Glutamatergic neuron (in vitro differentiated cells): Measurements from ENCODE around the gene FLT3. TPM values are rescaled to one million over a fixed set of nuclear protein-coding genes. Genes with fewer than 3 reads are reported as not detected.
"Not testable (repeated sequence)": the region's sequence is repeated elsewhere in the genome, so short reads cannot be mapped to it uniquely, and the experiment has no call there.

Source experiments
- DNase-seq: peaks from one replicate; pipeline ENCODE4 v3.0.0; 2022
- H3K27ac Mint-ChIP-seq: one replicate; pipeline ENCODE4 v1.8.0; 2020; ENCODE audit warnings: mild to moderate bottlenecking, mixed read lengths, inconsistent platforms; ENCODE audit not compliant: unreplicated experiment
- H3K27me3 Mint-ChIP-seq: one replicate; pipeline ENCODE4 v1.8.0; 2020; ENCODE audit warnings: mild to moderate bottlenecking, moderate library complexity, mixed read lengths, inconsistent platforms; ENCODE audit not compliant: unreplicated experiment
- H3K36me3 Mint-ChIP-seq: one replicate; pipeline ENCODE4 v1.8.0; 2020; ENCODE audit warnings: mild to moderate bottlenecking, mixed read lengths, inconsistent platforms; ENCODE audit not compliant: unreplicated experiment
- H3K4me1 Mint-ChIP-seq: one replicate; pipeline ENCODE4 v1.8.0; 2020; ENCODE audit warnings: mild to moderate bottlenecking, low read depth, mixed read lengths, inconsistent platforms; ENCODE audit not compliant: unreplicated experiment
- H3K4me3 Mint-ChIP-seq: one replicate; pipeline ENCODE4 v1.8.0; 2020; ENCODE audit warnings: mild to moderate bottlenecking, mixed read lengths, inconsistent platforms; ENCODE audit not compliant: unreplicated experiment
- H3K9me3 Mint-ChIP-seq: one replicate; pipeline ENCODE4 v1.8.0; 2020; ENCODE audit warnings: mild to moderate bottlenecking, moderate library complexity, mixed read lengths, inconsistent platforms; ENCODE audit not compliant: unreplicated experiment
- total RNA-seq: library from RNA; stranded (reverse); fragmentation: NEBNext Ultra II Directional; extraction: Animal tissue kit (Norgen Biotek cat#: 25700); gene quantifications from one replicate; pipeline ENCODE4 v1.2.1, GENCODE V29; 2021; ENCODE audit not compliant: unreplicated experiment
- TF ChIP-seq, protein P1 (sequence below): fragments of 200-600 bp; sonication (generic); IDR thresholded peaks from one replicate; pipeline ENCODE4 v1.5.0; 2021; ENCODE audit not compliant: partially characterized antibody, unreplicated experiment

Gene FLT3
- total RNA-seq, 1 donor from 2014 or later: not detected

DNA sequence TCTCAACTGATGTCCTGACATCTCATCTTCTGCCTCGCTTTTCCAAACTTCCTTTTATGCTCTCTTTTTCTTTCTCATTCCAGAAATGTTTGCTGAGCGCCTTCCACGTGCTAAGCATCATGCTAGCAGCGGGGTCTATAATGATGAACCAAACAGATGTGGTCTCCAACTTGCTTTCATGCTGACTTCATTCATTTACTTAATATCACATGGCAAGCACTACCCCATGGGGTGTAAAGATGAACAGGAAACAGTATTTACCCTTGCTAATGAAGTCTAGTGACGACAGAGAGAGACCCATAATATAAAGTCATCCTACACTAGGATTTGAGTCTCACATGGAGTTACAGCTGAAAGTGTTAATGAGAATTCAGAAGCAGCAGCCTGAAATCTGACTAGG is 90.3 kb downstream of the FLT3 start:
- no peak overlapping the region for H3K4me3 Mint-ChIP-seq
- no peak overlapping the region for H3K27ac Mint-ChIP-seq
- H3K4me1 Mint-ChIP-seq: no peaks in the 10 kb centered on the region
- TF ChIP-seq, protein P1, sequence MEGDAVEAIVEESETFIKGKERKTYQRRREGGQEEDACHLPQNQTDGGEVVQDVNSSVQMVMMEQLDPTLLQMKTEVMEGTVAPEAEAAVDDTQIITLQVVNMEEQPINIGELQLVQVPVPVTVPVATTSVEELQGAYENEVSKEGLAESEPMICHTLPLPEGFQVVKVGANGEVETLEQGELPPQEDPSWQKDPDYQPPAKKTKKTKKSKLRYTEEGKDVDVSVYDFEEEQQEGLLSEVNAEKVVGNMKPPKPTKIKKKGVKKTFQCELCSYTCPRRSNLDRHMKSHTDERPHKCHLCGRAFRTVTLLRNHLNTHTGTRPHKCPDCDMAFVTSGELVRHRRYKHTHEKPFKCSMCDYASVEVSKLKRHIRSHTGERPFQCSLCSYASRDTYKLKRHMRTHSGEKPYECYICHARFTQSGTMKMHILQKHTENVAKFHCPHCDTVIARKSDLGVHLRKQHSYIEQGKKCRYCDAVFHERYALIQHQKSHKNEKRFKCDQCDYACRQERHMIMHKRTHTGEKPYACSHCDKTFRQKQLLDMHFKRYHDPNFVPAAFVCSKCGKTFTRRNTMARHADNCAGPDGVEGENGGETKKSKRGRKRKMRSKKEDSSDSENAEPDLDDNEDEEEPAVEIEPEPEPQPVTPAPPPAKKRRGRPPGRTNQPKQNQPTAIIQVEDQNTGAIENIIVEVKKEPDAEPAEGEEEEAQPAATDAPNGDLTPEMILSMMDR: no peak
- no peaks in the 10 kb centered on the region for H3K27me3 Mint-ChIP-seq
- H3K36me3 Mint-ChIP-seq: no peaks in the 10 kb centered on the region
- H3K9me3 Mint-ChIP-seq: no peaks in the 10 kb centered on the region
- DNase-seq: no peak

DNA sequence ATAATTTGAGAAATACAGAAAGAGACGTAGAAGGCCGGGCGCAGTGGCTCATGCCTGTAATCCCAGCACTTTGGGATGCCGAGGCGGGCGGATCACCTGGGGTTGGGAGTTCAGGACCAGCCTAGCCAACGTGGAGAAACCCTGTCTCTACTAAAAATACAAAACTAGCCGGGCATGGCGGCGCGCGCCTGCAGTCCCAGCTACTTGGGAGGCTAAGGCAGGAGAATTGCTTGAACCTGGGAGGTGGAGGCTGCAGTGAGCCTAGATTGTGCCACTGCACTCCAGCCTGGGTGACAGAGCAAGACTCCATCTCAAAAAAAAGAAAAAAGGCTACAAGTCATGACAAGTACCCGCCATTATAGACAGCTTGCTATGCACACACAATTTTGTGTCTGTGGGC is 95.4 kb downstream of the FLT3 start:
- DNase-seq, H3K4me1 Mint-ChIP-seq, H3K36me3 Mint-ChIP-seq, H3K27me3 Mint-ChIP-seq, H3K27ac Mint-ChIP-seq, H3K4me3 Mint-ChIP-seq, H3K9me3 Mint-ChIP-seq: not testable (repeated sequence)

DNA sequence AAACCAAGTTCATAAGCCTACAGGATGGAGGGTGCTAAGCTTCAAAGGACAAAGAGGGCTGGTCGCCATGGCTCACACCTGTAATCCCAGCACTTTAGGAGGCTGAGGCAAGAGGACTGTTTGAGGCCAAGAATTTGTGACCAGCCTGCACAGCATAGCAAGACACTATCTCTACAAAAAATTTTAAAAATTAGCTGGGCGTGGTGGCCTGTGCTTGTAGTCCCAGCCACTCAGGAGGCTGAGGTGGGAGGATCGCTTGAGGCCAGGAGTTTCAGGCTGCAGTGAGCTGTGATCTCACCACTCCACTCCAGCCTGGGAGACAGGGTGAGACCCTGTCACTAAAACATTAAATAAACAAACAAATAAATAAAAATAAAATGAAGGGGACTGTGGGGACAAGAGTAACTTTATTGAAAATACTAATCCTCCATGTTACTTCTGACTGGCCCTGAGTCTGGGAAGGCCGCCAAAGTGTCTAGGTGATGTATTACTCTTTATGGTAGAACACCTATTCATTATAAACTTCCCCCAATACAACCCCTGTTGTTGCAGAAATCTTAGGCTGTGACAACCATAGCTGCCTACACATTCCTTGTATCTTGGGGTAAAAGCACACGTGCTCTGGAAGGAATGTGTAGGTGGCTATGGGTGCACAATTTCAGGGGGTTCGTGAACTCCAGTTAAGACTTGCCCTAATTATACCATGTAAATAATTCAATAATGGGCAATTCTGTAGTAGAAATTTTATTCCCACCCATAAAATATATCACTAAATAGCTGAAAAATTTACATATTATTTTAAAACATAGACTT is 97.3 kb downstream of the FLT3 start:
- DNase-seq: no peak
- H3K36me3 Mint-ChIP-seq: no peaks in the 10 kb centered on the region
- H3K9me3 Mint-ChIP-seq: peaks cover 2% of the 10 kb centered on the region
- H3K4me3 Mint-ChIP-seq: no peak overlapping the region
- H3K4me1 Mint-ChIP-seq: peaks cover 4% of the 10 kb centered on the region
- TF ChIP-seq, protein P1: no peak
- H3K27me3 Mint-ChIP-seq: no peaks in the 10 kb centered on the region
- no peak overlapping the region for H3K27ac Mint-ChIP-seq

DNA sequence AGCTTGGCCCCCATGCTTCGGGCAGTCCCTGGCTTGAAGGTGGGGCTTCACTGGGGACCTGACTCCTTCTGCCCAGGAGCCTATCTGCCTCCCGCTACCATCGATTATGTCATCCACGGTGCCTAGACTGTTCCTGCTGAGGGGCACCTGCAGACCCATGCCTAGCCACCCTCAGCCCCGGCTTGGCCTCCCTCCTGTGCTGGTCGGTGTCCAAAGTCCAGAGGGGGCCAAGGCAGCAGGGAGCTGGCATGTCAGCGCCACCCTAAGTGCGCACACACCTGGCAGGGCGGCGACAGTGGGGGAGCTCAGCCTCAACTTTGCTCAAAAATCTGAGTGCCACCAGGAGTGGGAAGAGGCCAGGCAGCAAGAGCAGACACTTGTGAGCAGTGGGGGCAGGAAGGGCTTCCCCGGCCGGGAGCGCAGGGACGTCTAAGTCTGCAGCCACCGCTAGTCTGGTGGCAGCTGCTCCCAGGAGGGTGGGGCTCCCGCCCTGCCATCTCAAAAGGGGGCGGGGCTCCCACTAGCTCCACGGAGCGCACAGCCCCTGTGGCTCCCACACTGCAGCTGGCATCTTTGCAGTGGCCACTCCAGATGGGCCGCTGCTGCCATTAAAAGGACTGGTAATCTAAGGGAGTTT is 98.4 kb downstream of the FLT3 start:
- Mint-ChIP-seq H3K27ac (no peak overlapping the region), H3K4me1 (peaks cover 4% of the 10 kb centered on the region), H3K9me3 (peaks cover 2% of the 10 kb centered on the region), H3K27me3 (peaks cover 2% of the 10 kb centered on the region), H3K36me3 (no peaks in the 10 kb centered on the region), H3K4me3 (no peak overlapping the region)
- DNase-seq: no peak
- TF ChIP-seq, protein P1: no peak

DNA sequence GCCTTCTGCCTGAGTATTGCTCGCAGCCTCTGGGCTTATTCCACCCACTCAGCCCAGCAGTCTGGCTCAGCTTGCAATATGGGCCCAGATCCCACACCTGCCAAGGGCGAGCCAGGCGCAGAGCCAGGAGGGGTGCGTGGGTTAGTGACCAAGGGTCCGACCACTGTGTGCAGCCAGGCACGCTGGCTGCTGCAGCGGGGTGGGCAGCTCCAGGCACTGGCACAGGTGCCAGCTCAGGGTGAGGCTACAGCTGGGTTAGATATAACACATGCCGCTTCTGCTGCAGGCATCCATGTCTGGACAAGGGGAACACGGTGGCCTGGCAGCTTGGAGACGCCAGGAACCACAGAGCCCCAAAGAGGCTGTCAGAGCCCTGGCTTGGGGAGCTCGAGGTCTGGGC is 99.3 kb downstream of the FLT3 start:
- Mint-ChIP-seq H3K4me1 (peaks cover 4% of the 10 kb centered on the region), H3K9me3 (peaks cover 2% of the 10 kb centered on the region), H3K27me3 (peaks cover 2% of the 10 kb centered on the region), H3K27ac (no peak overlapping the region), H3K4me3 (no peak overlapping the region), H3K36me3 (no peaks in the 10 kb centered on the region)
- DNase-seq: no peak
- TF ChIP-seq, protein P1: no peak
